Osteoblast (primary cell): Measurements from ENCODE around the gene TRIM22. TPM values are rescaled to one million over a fixed set of nuclear protein-coding genes. Genes with fewer than 3 reads are reported as not detected.
A peak's percentile ranks its signal among the peaks of the same experiment; 100 is the strongest.

Experiments used
- DNase-seq: peaks from one replicate; pipeline ENCODE4 v3.0.0; 2011; ENCODE audit warnings: low spot score, mixed read lengths; ENCODE audit not compliant: insufficient read length; ENCODE audit errors: missing footprints
- H2AFZ ChIP-seq: 2 replicates; pipeline ENCODE4 v1.6.0; 2011; ENCODE audit warnings: mild to moderate bottlenecking, low read length
- H3K27ac ChIP-seq: 2 replicates; pipeline ENCODE4 v1.5.1; 2011; ENCODE audit warnings: mild to moderate bottlenecking, low read depth, low read length, moderate library complexity
- H3K27me3 ChIP-seq: 2 replicates; pipeline ENCODE4 v1.6.0; 2012; ENCODE audit warnings: mild to moderate bottlenecking, control low read depth, inconsistent platforms, low read length, moderate library complexity; ENCODE audit not compliant: insufficient read depth
- H3K36me3 ChIP-seq: 2 replicates; pipeline ENCODE4 v1.5.1; 2011; ENCODE audit warnings: mild to moderate bottlenecking, low read length, control low read depth, moderate library complexity; ENCODE audit not compliant: insufficient read depth
- H3K4me1 ChIP-seq: 2 replicates; pipeline ENCODE4 v1.5.1; 2011; ENCODE audit warnings: mild to moderate bottlenecking, low read length, control low read depth, moderate library complexity; ENCODE audit not compliant: insufficient read depth
- H3K4me2 ChIP-seq: 2 replicates; pipeline ENCODE4 v1.6.0; 2011; ENCODE audit warnings: mild to moderate bottlenecking, low read length; ENCODE audit not compliant: insufficient read depth
- H3K4me3 ChIP-seq: fragments of 200-600 bp; sonication (generic); 3 replicates; pipeline ENCODE4 v1.5.1; 2012; ENCODE audit warnings: mild to moderate bottlenecking, low read length, inconsistent platforms; ENCODE audit not compliant: insufficient read depth
- H3K79me2 ChIP-seq: 2 replicates; pipeline ENCODE4 v1.6.0; 2012; ENCODE audit warnings: mild to moderate bottlenecking, low read length, control low read depth, inconsistent platforms; ENCODE audit not compliant: insufficient read depth
- H3K9me3 ChIP-seq: 2 replicates; pipeline ENCODE4 v1.5.1; 2011; ENCODE audit warnings: low read depth, low read length, control low read depth
- H4K20me1 ChIP-seq: 2 replicates; pipeline ENCODE4 v1.6.0; 2012; ENCODE audit warnings: mild to moderate bottlenecking, low read length, control low read depth; ENCODE audit not compliant: insufficient read depth
- CTCF ChIP-seq: IDR thresholded peaks from 2 replicates; pipeline ENCODE4 v1.5.1; 2011; ENCODE audit warnings: mild to moderate bottlenecking, low read depth, low read length, moderate library complexity; ENCODE audit errors: extremely low read depth
- total RNA-seq: library from RNA; depleted of rRNA; stranded (reverse); fragments of >200 nt; gene quantifications from 2 replicates; pipeline ENCODE4 v1.2.3, GENCODE V29; 2012

The TRIM22 gene
- total RNA-seq, 1 donor = 152 TPM

GRCh38 chr11:5737670-5738392, 48.2 kb downstream of the TRIM22 start:
- Histone ChIP-seq H3K79me2 (no peaks in the 10 kb centered on the region), H4K20me1 (no peaks in the 10 kb centered on the region), H2AFZ (no peak overlapping the region), H3K4me1 (peaks cover 17% of the 10 kb centered on the region), H3K27me3 (no peaks in the 10 kb centered on the region), H3K36me3 (no peaks in the 10 kb centered on the region), H3K9me3 (no peaks in the 10 kb centered on the region), H3K27ac (peak overlapping the region; percentile 53), H3K4me2 (no peak overlapping the region), H3K4me3 (no peak overlapping the region)
- TF ChIP-seq CTCF = no peak
- DNase-seq = no peak

GRCh38 chr11:5738431-5738830, 48.8 kb downstream of the TRIM22 start:
- Histone ChIP-seq H3K27ac (no peak overlapping the region), H4K20me1 (no peaks in the 10 kb centered on the region), H3K4me3 (no peak overlapping the region), H3K36me3 (no peaks in the 10 kb centered on the region), H3K4me2 (no peak overlapping the region), H2AFZ (no peak overlapping the region), H3K4me1 (peaks cover 17% of the 10 kb centered on the region), H3K79me2 (no peaks in the 10 kb centered on the region), H3K27me3 (no peaks in the 10 kb centered on the region), H3K9me3 (no peaks in the 10 kb centered on the region)
- no peak for TF ChIP-seq CTCF
- peak; percentile 21 for DNase-seq

GRCh38 chr11:5746614-5747013, 57.0 kb downstream of the TRIM22 start:
- Histone ChIP-seq H3K79me2 (no peaks in the 10 kb centered on the region), H3K36me3 (no peaks in the 10 kb centered on the region), H3K27me3 (no peaks in the 10 kb centered on the region), H4K20me1 (no peaks in the 10 kb centered on the region), H3K4me3 (no peak overlapping the region), H3K27ac (no peak overlapping the region), H3K4me1 (no peaks in the 10 kb centered on the region), H2AFZ (no peak overlapping the region), H3K4me2 (no peak overlapping the region), H3K9me3 (no peaks in the 10 kb centered on the region)
- no peak for TF ChIP-seq CTCF
- DNase-seq = no peak

GRCh38 chr11:5749836-5750235, 60.2 kb downstream of the TRIM22 start:
- H4K20me1 ChIP-seq = no peaks in the 10 kb centered on the region
- no peak overlapping the region for H3K27ac ChIP-seq
- H3K9me3 ChIP-seq = no peaks in the 10 kb centered on the region
- no peak overlapping the region for H2AFZ ChIP-seq
- TF ChIP-seq CTCF = no peak
- no peak overlapping the region for H3K4me3 ChIP-seq
- no peak for DNase-seq
- H3K4me2 ChIP-seq = no peak overlapping the region
- no peaks in the 10 kb centered on the region for H3K79me2 ChIP-seq
- no peaks in the 10 kb centered on the region for H3K36me3 ChIP-seq
- H3K27me3 ChIP-seq = peaks cover 2% of the 10 kb centered on the region
- H3K4me1 ChIP-seq = no peaks in the 10 kb centered on the region
